H9 (cell line): ENCODE data around the gene DSTYK. TPM values are rescaled to one million over a fixed set of nuclear protein-coding genes. Genes with fewer than 3 reads are reported as not detected.

Experiments used
- DNase-seq: peaks from one replicate; pipeline ENCODE4 v3.0.0-alpha.2; 2017
- H2AFZ ChIP-seq: one replicate; pipeline ENCODE4 v1.6.1; 2013; ENCODE audit warnings: mild to moderate bottlenecking, low read length, control low read depth, moderate library complexity
- H2AK5ac ChIP-seq: 2 replicates; pipeline ENCODE4 v1.6.1; 2013; ENCODE audit warnings: low read length, control low read depth, mixed read lengths; ENCODE audit not compliant: insufficient read length
- H2BK120ac ChIP-seq: one replicate; pipeline ENCODE4 v1.6.1; 2013; ENCODE audit warnings: low read depth, mild to moderate bottlenecking, low read length, control low read depth, inconsistent platforms; ENCODE audit not compliant: poor library complexity, severe bottlenecking
- H2BK12ac ChIP-seq: 2 replicates; pipeline ENCODE4 v1.6.1; 2013; ENCODE audit warnings: low read length, control low read depth, mixed read lengths, low read depth; ENCODE audit not compliant: insufficient read length
- H2BK15ac ChIP-seq: 2 replicates; pipeline ENCODE4 v1.6.1; 2013; ENCODE audit warnings: low read depth, low read length, control low read depth
- H2BK20ac ChIP-seq: one replicate; pipeline ENCODE4 v1.6.1; 2013; ENCODE audit warnings: low read depth, mild to moderate bottlenecking, low read length, control low read depth, inconsistent platforms; ENCODE audit not compliant: poor library complexity, severe bottlenecking
- H2BK5ac ChIP-seq: 2 replicates; pipeline ENCODE4 v1.6.1; 2013; ENCODE audit warnings: low read length, control low read depth, mixed read lengths; ENCODE audit not compliant: insufficient read length
- H3K14ac ChIP-seq: 2 replicates; pipeline ENCODE4 v1.6.1; 2013; ENCODE audit warnings: low read length, control low read depth; ENCODE audit not compliant: insufficient read depth
- H3K18ac ChIP-seq: 2 replicates; pipeline ENCODE4 v1.6.1; 2013; ENCODE audit warnings: low read depth, mild to moderate bottlenecking, mixed read lengths, low read length, control low read depth; ENCODE audit not compliant: insufficient read length
- H3K23ac ChIP-seq: 2 replicates; pipeline ENCODE4 v1.6.1; 2013; ENCODE audit warnings: low read length, control low read depth, mixed read lengths, low read depth; ENCODE audit not compliant: insufficient read length
- H3K23me2 ChIP-seq: 2 replicates; pipeline ENCODE4 v1.6.1; 2013; ENCODE audit warnings: low read depth, mild to moderate bottlenecking, mixed read lengths, low read length, control low read depth; ENCODE audit not compliant: insufficient read length, poor library complexity, severe bottlenecking
- H3K27ac ChIP-seq: 2 replicates; pipeline ENCODE4 v1.5.1; 2013; ENCODE audit warnings: low read length, control low read depth, mixed read lengths, low read depth; ENCODE audit not compliant: insufficient read length
- H3K27me3 ChIP-seq: 2 replicates; pipeline ENCODE4 v1.6.1; 2013; ENCODE audit warnings: low read length, control low read depth, inconsistent platforms; ENCODE audit not compliant: insufficient read depth
- H3K4ac ChIP-seq: 2 replicates; pipeline ENCODE4 v1.6.1; 2013; ENCODE audit warnings: low read depth, mild to moderate bottlenecking, control low read depth, inconsistent platforms, low read length, moderate library complexity
- H3K4me1 ChIP-seq: 2 replicates; pipeline ENCODE4 v1.6.1; 2013; ENCODE audit warnings: low read length, control low read depth, inconsistent platforms; ENCODE audit not compliant: insufficient read depth
- H3K4me2 ChIP-seq: 2 replicates; pipeline ENCODE4 v1.6.1; 2013; ENCODE audit warnings: low read length, control low read depth, mixed read lengths; ENCODE audit not compliant: insufficient read length, insufficient read depth
- H3K56ac ChIP-seq: 2 replicates; pipeline ENCODE4 v1.6.1; 2013; ENCODE audit warnings: low read depth, mild to moderate bottlenecking, mixed read lengths, low read length, control low read depth; ENCODE audit not compliant: insufficient read length
- H3K79me1 ChIP-seq: 2 replicates; pipeline ENCODE4 v1.6.1; 2013; ENCODE audit warnings: low read depth, mild to moderate bottlenecking, moderate library complexity, low read length, control low read depth, inconsistent platforms; ENCODE audit not compliant: insufficient read depth, poor library complexity, severe bottlenecking
- H3K79me2 ChIP-seq: 2 replicates; pipeline ENCODE4 v1.6.1; 2013; ENCODE audit warnings: low read length, control low read depth, inconsistent platforms; ENCODE audit not compliant: insufficient read depth
- H3K9ac ChIP-seq: 2 replicates; pipeline ENCODE4 v1.6.1; 2013; ENCODE audit warnings: low read length, control low read depth, mixed read lengths; ENCODE audit not compliant: insufficient read length; ENCODE audit errors: extremely low read depth
- H3K9me3 ChIP-seq: one replicate; pipeline ENCODE4 v1.6.1; 2013; ENCODE audit warnings: low read depth, low read length, inconsistent platforms; ENCODE audit not compliant: control insufficient read depth
- H3T11ph ChIP-seq: one replicate; pipeline ENCODE4 v1.6.1; 2013; ENCODE audit warnings: mild to moderate bottlenecking, low read length, control low read depth, inconsistent platforms
- H4K20me1 ChIP-seq: one replicate; pipeline ENCODE4 v1.6.1; 2013; ENCODE audit not compliant: control insufficient read depth, insufficient read length, insufficient read depth
- H4K5ac ChIP-seq: 2 replicates; pipeline ENCODE4 v1.6.1; 2013; ENCODE audit warnings: low read depth, mild to moderate bottlenecking, mixed read lengths, low read length, control low read depth; ENCODE audit not compliant: insufficient read length
- H4K8ac ChIP-seq: replicated peaks from 2 replicates; pipeline ENCODE4 v1.6.1; 2013; ENCODE audit warnings: low read length, control low read depth, mixed read lengths, low read depth; ENCODE audit not compliant: insufficient read length
- H4K91ac ChIP-seq: 2 replicates; pipeline ENCODE4 v1.6.1; 2013; ENCODE audit warnings: low read depth, mild to moderate bottlenecking, moderate library complexity, mixed read lengths, low read length, control low read depth; ENCODE audit not compliant: insufficient read length
- H3K27ac Mint-ChIP-seq, 3 experiments: 2 replicates in 2 of 3; 3 replicates in 1 of 3; pipeline ENCODE4 v1.8.0; 2020 to 2021; ENCODE audit warnings: mixed read lengths in 3 of 3, mild to moderate bottlenecking in 1 of 3, moderate library complexity in 1 of 3
- H3K27me3 Mint-ChIP-seq: 2 replicates; pipeline ENCODE4 v1.8.0; 2021; ENCODE audit warnings: low read depth, mild to moderate bottlenecking, moderate library complexity, mixed read lengths
- H3K36me3 Mint-ChIP-seq, 3 experiments: 2 replicates in 2 of 3; 3 replicates in 1 of 3; pipeline ENCODE4 v1.8.0; 2020 to 2021; ENCODE audit warnings: low read depth in 3 of 3, mixed read lengths in 3 of 3; ENCODE audit not compliant: insufficient read depth in 1 of 3
- H3K4me1 Mint-ChIP-seq, 2 experiments: 2 replicates each; pipeline ENCODE4 v1.8.0; 2020; ENCODE audit warnings: mixed read lengths in 2 of 2
- H3K4me3 Mint-ChIP-seq, 2 experiments: 2 replicates in 1 of 2; 3 replicates in 1 of 2; pipeline ENCODE4 v1.8.0; 2020 to 2021; ENCODE audit warnings: mild to moderate bottlenecking in 2 of 2, mixed read lengths in 2 of 2, moderate library complexity in 1 of 2
- H3K9me3 Mint-ChIP-seq, 2 experiments: 2 replicates in 1 of 2; 3 replicates in 1 of 2; pipeline ENCODE4 v1.8.0; 2020; ENCODE audit warnings: mild to moderate bottlenecking in 2 of 2, mixed read lengths in 2 of 2, moderate library complexity in 1 of 2
- WGBS: extraction: QIAGEN DNeasy Blood & Tissue Kit; methylation state at CpG from one replicate; pipeline ENCODE4 v1.1.7; 2013; ENCODE audit warnings: missing lambda C conversion rate, low lambda C conversion rate, mixed read lengths; ENCODE audit not compliant: insufficient read length; ENCODE audit errors: extremely low coverage; 5-methylcytosine and 5-hydroxymethylcytosine counted together
- total RNA-seq: library from RNA; stranded (reverse); gene quantifications from 2 replicates; pipeline ENCODE4 v1.2.1, GENCODE V29; 2021
- TF ChIP-seq, protein P1 (sequence below): fragments of 200-600 bp; sonication (generic); conservative IDR thresholded peaks from 3 replicates; pipeline ENCODE4 v1.8.0; 2021; ENCODE audit warnings: antibody characterized with exemption, mild to moderate bottlenecking

Gene DSTYK
- total RNA-seq, 1 experiment from 2014 or later, result 8.5 TPM

DNA sequence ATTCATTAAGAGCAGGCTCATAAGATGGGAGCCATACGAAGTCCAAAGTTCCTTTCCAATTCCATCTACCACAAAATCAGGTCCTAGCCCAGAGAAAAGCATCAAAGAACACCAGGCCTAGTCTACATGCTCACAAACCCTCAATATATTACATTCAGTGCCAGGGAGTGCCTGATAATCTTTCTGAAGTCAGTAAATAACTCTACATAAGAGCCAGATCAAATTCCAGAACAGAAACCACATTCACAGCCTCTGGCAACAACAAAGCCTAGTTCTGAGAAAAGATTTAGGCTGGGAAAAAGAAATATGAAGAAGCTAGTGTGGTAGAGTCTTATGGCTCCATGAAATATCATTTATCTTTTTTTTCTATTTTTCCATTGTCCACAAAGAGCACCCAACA lies 49.2 kb downstream of the DSTYK start:
- Histone ChIP-seq H2BK15ac (no peak overlapping the region), H3K79me2 (no peaks in the 10 kb centered on the region), H3K9me3 (no peaks in the 10 kb centered on the region), H4K5ac (no peak overlapping the region), H2BK5ac (no peak overlapping the region), H4K91ac (no peak overlapping the region), H3K27ac (no peak overlapping the region), H3K27me3 (no peaks in the 10 kb centered on the region), H3K4me2 (no peak overlapping the region), H3K79me1 (no peaks in the 10 kb centered on the region), H2AK5ac (no peak overlapping the region), H3K23me2 (no peaks in the 10 kb centered on the region), H3K4ac (no peak overlapping the region), H3K56ac (no peak overlapping the region), H3T11ph (no peak overlapping the region), H3K23ac (no peak overlapping the region), H2BK120ac (no peak overlapping the region), H3K9ac (no peak overlapping the region), H2AFZ (no peak overlapping the region), H3K18ac (no peak overlapping the region), H4K20me1 (no peaks in the 10 kb centered on the region), H3K14ac (no peak overlapping the region), H2BK20ac (no peak overlapping the region), H4K8ac (no peak overlapping the region), H2BK12ac (no peak overlapping the region), H3K4me1 (no peaks in the 10 kb centered on the region)
- Mint-ChIP-seq H3K9me3 (peaks cover 5 to 6% of the 10 kb centered on the region in 2 experiments; a peak in 3 of 5 replicates), H3K27ac (no peak overlapping the region), H3K36me3 (peaks cover 52 to 80% (median 70%) of the 10 kb centered on the region in 3 experiments), H3K4me3 (no peak overlapping the region), H3K27me3 (no peaks in the 10 kb centered on the region), H3K4me1 (no peaks in the 10 kb centered on the region)
- no CpG with 5 or more reads among the region's 1 CpG for WGBS
- TF ChIP-seq, protein P1, sequence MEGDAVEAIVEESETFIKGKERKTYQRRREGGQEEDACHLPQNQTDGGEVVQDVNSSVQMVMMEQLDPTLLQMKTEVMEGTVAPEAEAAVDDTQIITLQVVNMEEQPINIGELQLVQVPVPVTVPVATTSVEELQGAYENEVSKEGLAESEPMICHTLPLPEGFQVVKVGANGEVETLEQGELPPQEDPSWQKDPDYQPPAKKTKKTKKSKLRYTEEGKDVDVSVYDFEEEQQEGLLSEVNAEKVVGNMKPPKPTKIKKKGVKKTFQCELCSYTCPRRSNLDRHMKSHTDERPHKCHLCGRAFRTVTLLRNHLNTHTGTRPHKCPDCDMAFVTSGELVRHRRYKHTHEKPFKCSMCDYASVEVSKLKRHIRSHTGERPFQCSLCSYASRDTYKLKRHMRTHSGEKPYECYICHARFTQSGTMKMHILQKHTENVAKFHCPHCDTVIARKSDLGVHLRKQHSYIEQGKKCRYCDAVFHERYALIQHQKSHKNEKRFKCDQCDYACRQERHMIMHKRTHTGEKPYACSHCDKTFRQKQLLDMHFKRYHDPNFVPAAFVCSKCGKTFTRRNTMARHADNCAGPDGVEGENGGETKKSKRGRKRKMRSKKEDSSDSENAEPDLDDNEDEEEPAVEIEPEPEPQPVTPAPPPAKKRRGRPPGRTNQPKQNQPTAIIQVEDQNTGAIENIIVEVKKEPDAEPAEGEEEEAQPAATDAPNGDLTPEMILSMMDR, result no peak
- DNase-seq, result no peak
